ENCODE data around the gene MYMX. TPM values are rescaled to one million over a fixed set of nuclear protein-coding genes. Genes with fewer than 3 reads are reported as not detected.
A peak's percentile ranks its signal among the peaks of the same experiment; 100 is the strongest.

The MYMX gene
- total and polyA plus RNA-seq, 2 of the 13 experiments (the other 11 are each of a cell fraction or from before 2014, with no cell fraction given), result not detected

DNA sequence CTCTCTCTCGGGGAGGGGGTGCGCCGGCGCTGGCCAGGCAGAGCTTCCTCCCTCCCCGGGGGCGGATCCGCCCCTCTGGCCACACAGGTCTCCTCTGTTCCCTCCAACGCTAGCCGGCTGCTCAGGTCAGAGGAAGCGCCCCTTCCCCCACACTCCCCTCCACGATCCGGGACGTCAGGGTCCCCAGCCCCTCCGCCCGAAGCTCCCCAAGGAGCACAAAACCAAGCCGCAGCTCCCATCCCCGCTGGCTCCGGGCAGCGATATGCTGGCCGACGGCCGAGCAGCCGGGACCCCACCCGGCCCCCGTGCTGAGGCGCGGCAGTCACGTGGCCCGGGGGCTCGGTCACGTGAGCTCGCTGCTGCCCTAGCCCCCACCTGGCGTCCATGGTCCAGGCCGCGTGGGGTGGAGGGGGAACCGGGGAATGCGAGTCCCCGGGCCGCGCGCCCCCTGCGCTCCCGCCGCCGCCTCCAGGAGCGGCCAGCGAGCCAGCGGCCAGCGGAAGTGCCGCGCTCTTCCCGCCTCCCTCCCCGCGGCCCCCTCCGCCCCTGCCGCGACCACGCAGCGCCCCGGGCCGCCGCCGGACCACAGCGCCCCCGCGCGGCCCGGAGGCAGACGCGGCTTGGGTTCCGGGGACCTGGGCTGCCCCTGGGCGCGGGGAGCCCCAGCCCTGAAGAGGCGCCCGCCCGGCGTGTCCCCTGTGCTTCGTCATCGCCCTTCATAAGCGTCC lies 40.5 kb downstream of the MYMX start, which contains the start of gene SLC35B2 (continued):
- TF ChIP-seq PAWR (CRISPR knock-in tag; IDR thresholded peaks at IDR 0.05; ENCODE audit: borderline replicate concordance), result 0 out of 2 replicates have a peak, but pooled peaks have one; percentile 19
- TF ChIP-seq, protein P1, sequence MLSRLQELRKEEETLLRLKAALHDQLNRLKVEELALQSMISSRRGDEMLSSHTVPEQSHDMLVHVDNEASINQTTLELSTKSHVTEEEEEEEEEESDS (CRISPR knock-in tag; IDR thresholded peaks at IDR 0.05; ENCODE audit: borderline replicate concordance), result peak; percentile 23; the same call in 1 of the 2 replicates
- peak; percentile 73 for TF ChIP-seq TBX2 (CRISPR knock-in tag; IDR thresholded peaks at IDR 0.05; ENCODE audit: borderline replicate concordance)
- peak; percentile 50 for TF ChIP-seq RBM39 (IDR thresholded peaks at IDR 0.05; ENCODE audit: low read depth, low read length, poor library complexity, severe bottlenecking)
- peak; percentile 78; the same call in 1 of the 2 replicates for TF ChIP-seq HOXA9 (CRISPR knock-in tag; IDR thresholded peaks at IDR 0.05; ENCODE audit: borderline replicate concordance)

DNA sequence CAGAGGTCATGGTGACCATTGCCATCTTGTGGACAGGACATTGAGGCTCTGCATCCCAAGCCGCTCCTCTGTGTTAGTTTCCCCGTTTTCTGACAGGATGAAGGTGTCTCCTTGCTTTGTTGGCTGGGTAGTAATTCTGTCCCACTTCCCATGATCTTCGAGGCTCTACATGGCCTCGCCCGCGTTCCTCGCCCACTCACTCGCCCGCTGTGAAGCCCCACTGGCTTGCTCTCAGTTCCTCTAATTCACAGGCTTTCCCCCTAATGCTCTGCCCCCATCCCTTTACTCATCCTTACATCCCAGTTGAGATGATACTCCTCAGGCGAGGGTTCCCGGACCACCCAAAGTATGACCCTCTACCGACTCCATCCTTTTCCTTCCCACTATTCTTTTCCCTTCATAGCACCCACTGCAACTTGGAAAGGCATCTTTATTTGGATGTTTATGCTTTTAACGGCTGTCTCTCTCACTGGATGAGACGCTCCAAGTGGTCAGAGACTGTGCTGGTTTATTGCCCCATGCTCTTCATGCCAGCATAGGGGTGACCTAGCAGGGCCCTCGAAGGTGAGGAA lies 41.1 kb downstream of the MYMX start:
- CTCF ChIA-PET (ENCODE audit: low intra/inter-chr PET ratio, low total read pairs), result interaction anchor here (0.7 to 1.5 kb wide), 3 partner anchors 37 to 106 kb away, joined by 3 to 4 read pairs (median 4); no protein-coding TSS in a partner anchor
- intact Hi-C loops (cut with micrococcal nuclease; ENCODE audit: unreplicated experiment), result no loop called here
- ATAC-seq, result no peak
- TF ChIP-seq, protein P2, sequence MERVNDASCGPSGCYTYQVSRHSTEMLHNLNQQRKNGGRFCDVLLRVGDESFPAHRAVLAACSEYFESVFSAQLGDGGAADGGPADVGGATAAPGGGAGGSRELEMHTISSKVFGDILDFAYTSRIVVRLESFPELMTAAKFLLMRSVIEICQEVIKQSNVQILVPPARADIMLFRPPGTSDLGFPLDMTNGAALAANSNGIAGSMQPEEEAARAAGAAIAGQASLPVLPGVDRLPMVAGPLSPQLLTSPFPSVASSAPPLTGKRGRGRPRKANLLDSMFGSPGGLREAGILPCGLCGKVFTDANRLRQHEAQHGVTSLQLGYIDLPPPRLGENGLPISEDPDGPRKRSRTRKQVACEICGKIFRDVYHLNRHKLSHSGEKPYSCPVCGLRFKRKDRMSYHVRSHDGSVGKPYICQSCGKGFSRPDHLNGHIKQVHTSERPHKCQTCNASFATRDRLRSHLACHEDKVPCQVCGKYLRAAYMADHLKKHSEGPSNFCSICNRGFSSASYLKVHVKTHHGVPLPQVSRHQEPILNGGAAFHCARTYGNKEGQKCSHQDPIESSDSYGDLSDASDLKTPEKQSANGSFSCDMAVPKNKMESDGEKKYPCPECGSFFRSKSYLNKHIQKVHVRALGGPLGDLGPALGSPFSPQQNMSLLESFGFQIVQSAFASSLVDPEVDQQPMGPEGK (CRISPR knock-in tag; IDR thresholded peaks at IDR 0.05), result no peak
- TF ChIP-seq, protein P3, sequence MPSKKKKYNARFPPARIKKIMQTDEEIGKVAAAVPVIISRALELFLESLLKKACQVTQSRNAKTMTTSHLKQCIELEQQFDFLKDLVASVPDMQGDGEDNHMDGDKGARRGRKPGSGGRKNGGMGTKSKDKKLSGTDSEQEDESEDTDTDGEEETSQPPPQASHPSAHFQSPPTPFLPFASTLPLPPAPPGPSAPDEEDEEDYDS (CRISPR knock-in tag; IDR thresholded peaks at IDR 0.05), result no peak
- TF ChIP-seq FOSL2 (CRISPR knock-in tag; IDR thresholded peaks at IDR 0.05) (peak; percentile 10; the same call in 1 of the 2 replicates), ZNF451 (CRISPR knock-in tag; IDR thresholded peaks at IDR 0.05) (no peak), MED8 (CRISPR knock-in tag; IDR thresholded peaks at IDR 0.05; ENCODE audit: insufficient replicate concordance) (peak; percentile 15), STAG1 (CRISPR knock-in tag; IDR thresholded peaks at IDR 0.05) (peak; percentile 0; the same call in 1 of the 2 replicates), RFX1 (IDR thresholded peaks at IDR 0.05) (no peak), SOX6 (IDR thresholded peaks at IDR 0.05) (no peak), SOX6 (CRISPR knock-in tag; IDR thresholded peaks at IDR 0.05) (0 out of 2 replicates have a peak, but pooled peaks have one; percentile 12), RARG (CRISPR knock-in tag; IDR thresholded peaks at IDR 0.05; ENCODE audit: low read depth) (no peak), ZNF124 (CRISPR knock-in tag; IDR thresholded peaks at IDR 0.05) (0 out of 2 replicates have a peak, but pooled peaks have one; percentile 6)
- TF ChIP-seq, protein P4, sequence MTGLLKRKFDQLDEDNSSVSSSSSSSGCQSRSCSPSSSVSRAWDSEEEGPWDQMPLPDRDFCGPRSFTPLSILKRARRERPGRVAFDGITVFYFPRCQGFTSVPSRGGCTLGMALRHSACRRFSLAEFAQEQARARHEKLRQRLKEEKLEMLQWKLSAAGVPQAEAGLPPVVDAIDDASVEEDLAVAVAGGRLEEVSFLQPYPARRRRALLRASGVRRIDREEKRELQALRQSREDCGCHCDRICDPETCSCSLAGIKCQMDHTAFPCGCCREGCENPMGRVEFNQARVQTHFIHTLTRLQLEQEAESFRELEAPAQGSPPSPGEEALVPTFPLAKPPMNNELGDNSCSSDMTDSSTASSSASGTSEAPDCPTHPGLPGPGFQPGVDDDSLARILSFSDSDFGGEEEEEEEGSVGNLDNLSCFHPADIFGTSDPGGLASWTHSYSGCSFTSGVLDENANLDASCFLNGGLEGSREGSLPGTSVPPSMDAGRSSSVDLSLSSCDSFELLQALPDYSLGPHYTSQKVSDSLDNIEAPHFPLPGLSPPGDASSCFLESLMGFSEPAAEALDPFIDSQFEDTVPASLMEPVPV (CRISPR knock-in tag; IDR thresholded peaks at IDR 0.05), result 0 out of 2 replicates have a peak, but pooled peaks have one; percentile 4

More for the DNA sequence above, 41.1 kb downstream of the MYMX start:
- Histone ChIP-seq H3K4me2 (ENCODE audit: low read depth, low read length) (peak overlapping the region; percentile 96), H3K36me3 (replicated peaks in 1 of 2; ENCODE audit: control insufficient read depth in 1 of 2, insufficient read depth in 2 of 2, low read length in 2 of 2) (peaks cover 21 to 55% of the 10 kb centered on the region in 2 experiments), H3K9me3 (ENCODE audit: low read length) (no peaks in the 10 kb centered on the region), H2AFZ (ENCODE audit: low read length) (no peak overlapping the region), H3K27ac (ENCODE audit: extremely low read length, insufficient read depth, low read length) (peak overlapping the region; percentile 74), H3K4me1 (ENCODE audit: insufficient read depth, low read length) (peaks cover 56% of the 10 kb centered on the region), H3K4me3 (replicated peaks in 1 of 3; ENCODE audit: insufficient read depth in 1 of 3, low read depth in 2 of 3, low read length in 3 of 3) (peak overlapping the region; percentile 52 to 84 (median 66); a peak in 5 of 6 replicates), H4K20me1 (ENCODE audit: insufficient read depth, low read length) (peaks cover 37% of the 10 kb centered on the region), H3K27me3 (ENCODE audit: control insufficient read depth in 1 of 2, insufficient read depth in 2 of 2, low read length in 2 of 2) (no peaks in the 10 kb centered on the region; a peak in 1 of 5 replicates), H3K9ac (ENCODE audit: insufficient read depth, low read depth, low read length) (peak overlapping the region; percentile 92), H3K79me2 (ENCODE audit: insufficient read depth, low read length) (peaks cover 19% of the 10 kb centered on the region)
- FAIRE-seq (no peak), DNase-seq (ENCODE audit: low spot score) (no peak)
- BruUV-seq (replicated peaks), result no TSS peak
- in situ Hi-C loops (cut with HindIII; ENCODE audit: extremely low pct_ligation_motif_present, low pct_unique_long_range_greater_than_20kb), result no loop called here
- WGBS (ENCODE audit: low lambda C conversion rate), result 64% methylated on average over 15 of the region's 15 CpGs
- POLR2A ChIA-PET, result interaction anchor here (1.2 to 6.0 kb wide), 13 partner anchors 12 to 158 kb away, joined by 3 to 264 read pairs (median 7); partner anchors contain the start of genes HSP90AB1, MRPL14, SLC29A1 and TMEM151B
